Right lobe of liver (tissue), 6 donors: ENCODE data around the gene TSSK6. TPM values are rescaled to one million over a fixed set of nuclear protein-coding genes. Genes with fewer than 3 reads are reported as not detected.
A peak's percentile ranks its signal among the peaks of the same experiment; 100 is the strongest.

Experiments used
- ATAC-seq, 4 donors: fragments of 200-7000 bp; cut with Tn5 transposase; one replicate each; pipeline ENCODE4 v1.9.1; 2020; ENCODE audit warnings: mild to moderate bottlenecking in 4 of 4, moderate library complexity in 4 of 4
- DNase-seq, 3 donors: peaks; one replicate each; pipeline ENCODE4 v3.0.0-alpha.2; 2020
- H3K27ac ChIP-seq, 3 donors: fragments of 200-600 bp; one replicate each; pipeline ENCODE4 v1.8.0; 2022
- H3K27me3 ChIP-seq, 2 donors: fragments of 200-600 bp; one replicate each; pipeline ENCODE4 v1.8.0; 2022
- H3K36me3 ChIP-seq, 4 donors: fragments of 200-600 bp; sonication (generic) in 1 of 4; one replicate each; pipeline versions ENCODE4 v1.5.1 to v1.8.0; 2017 to 2022; ENCODE audit warnings: control low read depth in 1 of 4
- H3K4me1 ChIP-seq, 4 donors: fragments of 200-600 bp; sonication (generic) in 1 of 4; one replicate each; pipeline versions ENCODE4 v1.5.1 to v1.8.0; 2017 to 2022; ENCODE audit warnings: control low read depth in 1 of 4
- H3K4me3 ChIP-seq, 3 donors: fragments of 200-600 bp; one replicate each; pipeline ENCODE4 v1.8.0; 2022
- H3K9me3 ChIP-seq, 4 donors: fragments of 200-600 bp; sonication (generic) in 1 of 4; one replicate each; pipeline versions ENCODE4 v1.5.1 to v1.8.0; 2017 to 2022; ENCODE audit warnings: control low read depth in 1 of 4
- POLR2A ChIP-seq: fragments of 450-650 bp; IDR thresholded peaks from one replicate; pipeline ENCODE4 v1.6.1; 2017; ENCODE audit warnings: antibody characterized with exemption, mild to moderate bottlenecking
- WGBS: methylation state at CpG from one replicate; pipeline ENCODE4 v1.1.6; 2018; ENCODE audit warnings: low coverage, low lambda C conversion rate; ENCODE audit not compliant: insufficient coverage; ENCODE audit errors: missing lambda C conversion rate; 5-methylcytosine and 5-hydroxymethylcytosine counted together
- intact Hi-C, 2 donors: fragments of 100-400 bp; cut with DNase I; formaldehyde crosslinking; loops; one replicate each; pipeline versions ENCODE4 v1.11.2 to v1.14.1; 2022
- total RNA-seq, 6 experiments: library from RNA; depleted of rRNA in 2 of 6; stranded (reverse); fragments of >200 nt in 2 of 6; fragmentation: NEBNext Ultra II Directional in 3 of 6; extraction: Animal tissue kit (Norgen Biotek cat#: 25700) in 3 of 6; gene quantifications; one replicate each; pipeline versions ENCODE4 v1.1.0 to v1.2.4, GENCODE V29; 2016 to 2023
- TF ChIP-seq, protein P1 (sequence below), 4 donors: fragments of 200-600 bp in 3 of 4; fragments of 450-650 bp in 1 of 4; IDR thresholded peaks; one replicate each; pipeline versions ENCODE4 v1.5.1 to v1.8.0; 2016 to 2022; ENCODE audit warnings: antibody characterized with exemption in 4 of 4, mild to moderate bottlenecking in 2 of 4
- donor health status: DM: no; HTN: yes; CAD: no.
- donor health status: DM: no; HTN: no; CAD: no.
- donor health status: DM: no; HTN: no; CAD: no.
- donor health status: DM: no; HTN: yes; CAD: no.
- donor health status: DM: no; HTN: yes; CAD: no.

The TSSK6 gene
- total RNA-seq, 6 experiments from 2014 or later: 0.53 to 2.9 (median 1.1) TPM

- Histone ChIP-seq H3K9me3 (no peaks in the 10 kb centered on the region), H3K27me3 (peaks cover 0 to under 1% of the 10 kb centered on the region in 2 donors), H3K27ac (no peak overlapping the region), H3K4me1 (no peaks in the 10 kb centered on the region), H3K4me3 (no peak overlapping the region), H3K36me3 (no peaks in the 10 kb centered on the region)
- 96% methylated on average over 5 of the region's 19 CpGs for WGBS
- intact Hi-C loops: loop anchor here in 1 of 2 donors (10.0 kb wide), 1 partner anchor 411 kb away; no protein-coding TSS in a partner anchor
- no peak for TF ChIP-seq POLR2A
- TF ChIP-seq, protein P1, sequence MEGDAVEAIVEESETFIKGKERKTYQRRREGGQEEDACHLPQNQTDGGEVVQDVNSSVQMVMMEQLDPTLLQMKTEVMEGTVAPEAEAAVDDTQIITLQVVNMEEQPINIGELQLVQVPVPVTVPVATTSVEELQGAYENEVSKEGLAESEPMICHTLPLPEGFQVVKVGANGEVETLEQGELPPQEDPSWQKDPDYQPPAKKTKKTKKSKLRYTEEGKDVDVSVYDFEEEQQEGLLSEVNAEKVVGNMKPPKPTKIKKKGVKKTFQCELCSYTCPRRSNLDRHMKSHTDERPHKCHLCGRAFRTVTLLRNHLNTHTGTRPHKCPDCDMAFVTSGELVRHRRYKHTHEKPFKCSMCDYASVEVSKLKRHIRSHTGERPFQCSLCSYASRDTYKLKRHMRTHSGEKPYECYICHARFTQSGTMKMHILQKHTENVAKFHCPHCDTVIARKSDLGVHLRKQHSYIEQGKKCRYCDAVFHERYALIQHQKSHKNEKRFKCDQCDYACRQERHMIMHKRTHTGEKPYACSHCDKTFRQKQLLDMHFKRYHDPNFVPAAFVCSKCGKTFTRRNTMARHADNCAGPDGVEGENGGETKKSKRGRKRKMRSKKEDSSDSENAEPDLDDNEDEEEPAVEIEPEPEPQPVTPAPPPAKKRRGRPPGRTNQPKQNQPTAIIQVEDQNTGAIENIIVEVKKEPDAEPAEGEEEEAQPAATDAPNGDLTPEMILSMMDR (IDR thresholded peaks at IDR 0.05): no peak
- ATAC-seq (no peak), DNase-seq (no peak)
Measured at GRCh38 chr19:19543640-19544039, 28.3 kb upstream of the TSSK6 start.

DNA sequence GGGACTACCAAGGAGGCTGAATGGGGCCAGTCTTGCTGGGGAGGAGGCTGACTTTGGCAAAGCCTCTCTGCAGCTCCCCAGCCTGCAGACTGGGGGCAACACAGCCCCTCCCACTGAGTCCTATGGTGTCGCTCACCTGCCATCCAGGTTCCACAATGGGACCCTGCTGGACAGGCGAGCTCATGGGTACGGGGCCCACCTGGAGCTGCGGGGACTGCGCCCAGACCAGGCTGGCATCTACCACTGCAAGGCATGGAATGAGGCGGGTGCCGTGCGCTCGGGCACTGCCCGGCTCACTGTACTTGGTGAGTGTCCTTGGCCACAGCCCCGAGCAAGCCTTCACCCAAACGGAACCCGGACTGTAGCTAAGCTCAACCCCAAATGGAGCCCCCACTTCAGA, 27.8 kb upstream of the TSSK6 start:
- DNase-seq: no peak
- Histone ChIP-seq H3K4me1 (peaks cover 0 to 2% (median 0%) of the 10 kb centered on the region in 4 donors), H3K4me3 (no peak overlapping the region), H3K27ac (no peak overlapping the region), H3K27me3 (peaks cover 0 to 6% of the 10 kb centered on the region in 2 donors), H3K9me3 (no peaks in the 10 kb centered on the region), H3K36me3 (no peaks in the 10 kb centered on the region)
- TF ChIP-seq, protein P1 (IDR thresholded peaks at IDR 0.05): no peak
- TF ChIP-seq POLR2A: no peak
- ATAC-seq: no peak
- WGBS: no CpG with 5 or more reads among the region's 13 CpGs
- intact Hi-C loops: loop anchor here in 1 of 2 donors (10.0 kb wide), 1 partner anchor 412 kb away; no protein-coding TSS in a partner anchor

DNA sequence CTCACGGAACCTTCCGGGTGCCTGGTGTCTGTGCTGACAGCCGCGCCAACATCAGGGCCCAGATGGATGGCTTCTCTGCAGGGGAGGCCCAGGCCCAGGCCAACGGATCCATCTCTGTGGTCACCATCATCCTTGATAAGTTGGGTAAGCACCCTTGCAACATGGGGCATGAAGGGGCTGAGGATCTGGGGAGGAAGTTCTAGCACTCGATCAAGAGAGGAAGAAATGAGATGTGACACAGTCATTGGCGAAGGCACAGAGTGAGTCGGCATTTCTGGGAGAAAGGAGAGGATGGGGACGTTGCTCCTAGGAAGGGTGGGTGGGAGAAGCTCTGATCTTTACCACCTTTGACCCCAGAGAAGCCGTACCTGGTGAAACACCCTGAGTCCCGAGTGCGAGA, 27.2 kb upstream of the TSSK6 start:
- Histone ChIP-seq H3K27ac (no peak overlapping the region), H3K9me3 (no peaks in the 10 kb centered on the region), H3K27me3 (peaks cover 0 to 6% of the 10 kb centered on the region in 2 donors), H3K36me3 (no peaks in the 10 kb centered on the region), H3K4me3 (no peak overlapping the region), H3K4me1 (peaks cover 0 to 3% (median 0%) of the 10 kb centered on the region in 4 donors)
- TF ChIP-seq, protein P1 (IDR thresholded peaks at IDR 0.05): no peak
- no peak for TF ChIP-seq POLR2A
- DNase-seq: no peak
- WGBS: 57% methylated on average over 10 of the region's 12 CpGs
- no peak for ATAC-seq
- intact Hi-C loops: loop anchor here in 1 of 2 donors (10.0 kb wide), 1 partner anchor 412 kb away; no protein-coding TSS in a partner anchor

DNA sequence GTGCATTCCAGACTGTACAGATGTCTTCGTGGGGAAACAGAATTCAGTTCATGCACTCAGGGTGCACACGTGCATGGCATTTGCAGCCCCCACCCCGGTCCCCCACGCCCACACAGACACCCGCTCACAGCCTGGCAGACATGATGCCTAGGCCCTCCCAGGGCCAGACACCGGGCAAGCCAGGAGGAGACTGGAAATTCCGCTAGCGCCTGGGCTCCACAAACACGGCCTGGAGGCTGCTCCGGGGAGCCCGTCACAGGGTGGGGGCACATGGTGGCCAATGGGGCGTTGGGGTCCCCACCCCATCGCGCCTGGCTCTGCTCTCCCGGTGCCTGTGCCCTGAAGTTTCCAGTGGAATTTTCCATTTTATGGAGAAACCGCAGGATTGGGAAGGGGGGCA, 26.3 kb upstream of the TSSK6 start:
- ATAC-seq (no peak), DNase-seq (peak in 1 of 3 donors; percentile 44)
- 100% methylated on average over 1 of the region's 16 CpGs for WGBS

More for the DNA sequence above, 26.3 kb upstream of the TSSK6 start:
- H3K4me1 ChIP-seq: peaks cover 0 to 3% (median 0%) of the 10 kb centered on the region in 4 donors
- no peaks in the 10 kb centered on the region for H3K36me3 ChIP-seq
- TF ChIP-seq, protein P1 (IDR thresholded peaks at IDR 0.05): no peak
- no peak for TF ChIP-seq POLR2A
- H3K4me3 ChIP-seq: no peak overlapping the region
- intact Hi-C loops: loop anchor here in 1 of 2 donors (10.0 kb wide), 1 partner anchor 413 kb away; no protein-coding TSS in a partner anchor
- H3K27me3 ChIP-seq: peaks cover 0 to 6% of the 10 kb centered on the region in 2 donors
- no peak overlapping the region for H3K27ac ChIP-seq
- H3K9me3 ChIP-seq: no peaks in the 10 kb centered on the region
